GM20000 (cell line): ENCODE data around the gene PSKH1.
"Not testable (repeated sequence)": the region's sequence is repeated elsewhere in the genome, so short reads cannot be mapped to it uniquely, and the experiment has no call there.

ENCODE experiments used
- DNase-seq: peaks from one replicate; pipeline ENCODE4 v3.0.0; 2012; ENCODE audit warnings: low spot score
- TF ChIP-seq, protein P1 (sequence below): IDR thresholded peaks from 2 replicates; pipeline ENCODE4 v1.5.1; 2012; ENCODE audit warnings: mild to moderate bottlenecking, control low read depth; ENCODE audit errors: extremely low read depth, missing control alignments

PSKH1 gene

GRCh38 chr16:67909056-67909742 lies 16.1 kb downstream of the PSKH1 start:
- DNase-seq = no peak
- TF ChIP-seq, protein P1, sequence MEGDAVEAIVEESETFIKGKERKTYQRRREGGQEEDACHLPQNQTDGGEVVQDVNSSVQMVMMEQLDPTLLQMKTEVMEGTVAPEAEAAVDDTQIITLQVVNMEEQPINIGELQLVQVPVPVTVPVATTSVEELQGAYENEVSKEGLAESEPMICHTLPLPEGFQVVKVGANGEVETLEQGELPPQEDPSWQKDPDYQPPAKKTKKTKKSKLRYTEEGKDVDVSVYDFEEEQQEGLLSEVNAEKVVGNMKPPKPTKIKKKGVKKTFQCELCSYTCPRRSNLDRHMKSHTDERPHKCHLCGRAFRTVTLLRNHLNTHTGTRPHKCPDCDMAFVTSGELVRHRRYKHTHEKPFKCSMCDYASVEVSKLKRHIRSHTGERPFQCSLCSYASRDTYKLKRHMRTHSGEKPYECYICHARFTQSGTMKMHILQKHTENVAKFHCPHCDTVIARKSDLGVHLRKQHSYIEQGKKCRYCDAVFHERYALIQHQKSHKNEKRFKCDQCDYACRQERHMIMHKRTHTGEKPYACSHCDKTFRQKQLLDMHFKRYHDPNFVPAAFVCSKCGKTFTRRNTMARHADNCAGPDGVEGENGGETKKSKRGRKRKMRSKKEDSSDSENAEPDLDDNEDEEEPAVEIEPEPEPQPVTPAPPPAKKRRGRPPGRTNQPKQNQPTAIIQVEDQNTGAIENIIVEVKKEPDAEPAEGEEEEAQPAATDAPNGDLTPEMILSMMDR = no peak

DNA sequence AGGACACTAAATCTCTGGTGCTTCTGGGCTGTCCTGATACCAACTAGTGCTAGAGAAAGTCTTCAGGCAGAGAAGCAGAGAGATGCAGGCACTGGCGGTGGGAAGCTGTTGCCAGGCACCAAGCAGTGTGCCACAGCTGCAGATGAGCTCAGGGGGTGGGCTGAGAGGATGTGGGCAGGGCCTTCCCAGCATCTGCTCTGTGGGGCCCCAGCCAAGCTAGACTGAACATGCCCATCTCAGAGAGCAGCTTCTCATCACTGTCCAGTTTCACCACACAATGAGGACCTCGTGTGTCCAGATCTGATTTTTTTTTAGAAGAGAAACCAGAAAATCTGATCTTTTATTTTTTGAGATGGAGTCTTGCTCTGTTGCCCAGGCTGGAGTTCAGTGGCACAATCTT lies 17.1 kb downstream of the PSKH1 start:
- no peak for DNase-seq
- TF ChIP-seq, protein P1 = no peak

DNA sequence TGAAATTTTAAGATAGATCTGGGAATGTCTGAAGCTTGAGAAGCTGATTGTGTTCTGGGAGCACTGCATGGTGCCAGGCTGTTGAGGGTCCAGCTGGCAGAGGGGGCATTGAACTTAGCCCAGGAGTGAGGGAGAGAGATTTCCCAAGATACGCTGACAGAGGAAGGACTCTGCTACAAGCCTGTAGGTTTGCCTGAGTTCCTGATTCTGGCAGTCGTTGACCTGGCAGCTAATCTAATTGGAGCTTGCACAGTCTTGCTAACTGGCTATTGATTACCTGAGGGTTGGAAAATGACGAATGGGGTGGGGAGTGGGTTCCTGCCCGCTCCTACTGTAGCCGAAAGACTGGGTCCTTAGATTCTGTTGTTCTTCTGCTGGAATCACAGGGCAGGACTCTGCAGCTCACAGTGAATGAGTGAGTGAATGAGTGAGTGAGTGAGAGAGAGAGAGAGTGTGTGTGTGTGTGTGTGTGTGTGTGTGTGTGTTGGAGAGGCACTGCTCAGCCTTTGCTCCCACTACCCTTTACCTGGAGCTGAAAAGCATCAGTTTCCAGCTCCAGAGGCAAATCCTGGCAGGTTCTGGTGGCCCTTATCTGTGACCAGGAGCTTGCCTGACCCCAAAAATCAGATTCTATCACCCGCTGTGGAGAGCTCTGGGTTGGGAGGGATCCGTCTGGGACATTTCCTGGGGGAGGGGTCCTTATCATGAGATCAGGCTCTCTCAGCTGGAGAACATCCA lies 21.9 kb downstream of the PSKH1 start:
- DNase-seq = no peak
- TF ChIP-seq, protein P1 = no peak

DNA sequence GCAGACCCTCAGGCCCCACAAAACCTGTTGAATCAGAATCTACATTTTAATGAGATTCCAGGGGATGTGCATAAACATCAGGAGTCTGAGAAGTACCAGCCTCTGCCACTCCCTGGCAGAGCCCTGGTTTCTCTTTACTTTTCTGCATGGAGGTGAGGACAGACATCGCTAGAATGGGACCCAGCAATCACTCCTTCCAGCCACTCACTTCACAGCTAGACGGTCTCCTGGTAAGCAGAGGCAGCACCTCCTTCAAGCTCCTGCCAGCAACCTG lies 22.4 kb downstream of the PSKH1 start:
- not testable (repeated sequence) for DNase-seq

GRCh38 chr16:67915831-67916723 lies 23.0 kb downstream of the PSKH1 start:
- no peak for DNase-seq
- TF ChIP-seq, protein P1 = no peak

DNA sequence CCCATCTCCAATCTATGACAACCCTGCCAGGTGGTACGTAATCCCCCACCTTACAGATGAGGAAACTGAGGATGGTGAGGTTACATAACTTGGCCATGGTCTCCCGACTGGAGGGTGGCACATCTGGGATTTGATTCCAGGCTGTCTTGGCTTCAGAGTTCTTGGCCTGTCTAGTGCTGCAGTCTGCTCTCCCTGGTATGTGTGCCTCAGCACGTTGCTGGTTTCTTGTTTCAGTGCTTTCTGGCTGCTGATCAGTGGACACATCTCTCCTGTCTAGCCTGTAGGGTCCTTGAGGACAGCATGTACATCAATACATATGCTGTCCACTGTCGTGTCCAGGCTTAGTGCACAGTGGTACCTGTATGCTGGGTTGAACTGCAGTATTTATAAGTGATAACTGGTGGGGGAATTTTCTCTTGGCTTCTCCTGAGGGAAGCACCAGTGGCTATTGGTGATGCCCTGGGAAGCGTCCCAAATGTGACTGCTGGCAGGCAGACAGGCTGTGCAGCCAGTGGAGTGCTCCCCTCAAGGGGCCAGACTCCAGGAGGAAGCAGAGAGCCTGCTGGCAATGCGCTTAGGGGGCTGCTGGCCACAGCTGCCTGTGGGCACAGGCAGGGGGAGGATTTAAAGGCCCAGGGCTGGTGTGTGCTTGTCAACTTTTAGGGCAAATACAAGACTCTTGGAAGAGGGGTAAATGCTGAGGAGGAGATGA lies 24.2 kb downstream of the PSKH1 start:
- TF ChIP-seq, protein P1 = no peak
- no peak for DNase-seq

DNA sequence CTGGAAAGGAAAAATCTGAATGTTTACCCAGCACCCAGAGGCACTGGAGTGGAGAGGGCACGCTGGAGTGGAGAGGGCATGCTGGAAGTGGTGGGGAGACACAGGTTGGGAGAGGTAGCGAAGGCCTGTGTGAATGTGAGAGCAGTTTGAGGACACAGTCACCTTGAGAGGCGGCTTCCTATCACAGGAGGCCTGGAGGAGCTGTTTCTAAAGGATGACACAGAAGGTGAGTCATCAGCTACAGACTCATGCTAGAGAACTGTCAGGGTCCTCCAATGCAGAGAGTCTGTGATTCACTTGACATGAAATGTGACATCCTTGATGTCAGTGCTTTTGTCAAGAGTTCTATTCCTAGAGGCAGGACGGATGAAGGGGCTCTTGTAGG lies 24.8 kb downstream of the PSKH1 start:
- DNase-seq = no peak
- TF ChIP-seq, protein P1 = no peak
